Fibroblast of lung (primary cell): Measurements from ENCODE around the gene HOXB5. TPM values are rescaled to one million over a fixed set of nuclear protein-coding genes. Genes with fewer than 3 reads are reported as not detected.

ENCODE experiments used
- DNase-seq, 2 donors: peaks; one replicate each; pipeline versions ENCODE4 v3.0.0 to v3.0.0-alpha.2; 2010; ENCODE audit warnings: low read depth in 2 of 2
- H2AFZ ChIP-seq: 2 replicates; pipeline ENCODE4 v1.5.1; 2012; ENCODE audit warnings: low read length, control low read depth, inconsistent platforms
- H3K27ac ChIP-seq: 2 replicates; pipeline ENCODE4 v1.5.1; 2011; ENCODE audit warnings: low read length, control low read depth; ENCODE audit not compliant: insufficient read depth
- H3K27me3 ChIP-seq: 2 replicates; pipeline ENCODE4 v1.5.1; 2011; ENCODE audit warnings: mild to moderate bottlenecking, low read length; ENCODE audit not compliant: control insufficient read depth, insufficient read depth
- H3K36me3 ChIP-seq: 2 replicates; pipeline ENCODE4 v1.5.1; 2011; ENCODE audit warnings: low read length; ENCODE audit not compliant: control insufficient read depth, insufficient read depth
- H3K4me1 ChIP-seq: 2 replicates; pipeline ENCODE4 v1.5.1; 2011; ENCODE audit warnings: low read length; ENCODE audit not compliant: control insufficient read depth, insufficient read depth; ENCODE audit errors: extremely low read depth
- H3K4me2 ChIP-seq: 2 replicates; pipeline ENCODE4 v1.5.1; 2011; ENCODE audit warnings: low read length, control low read depth; ENCODE audit not compliant: insufficient read depth; ENCODE audit errors: extremely low read depth
- H3K4me3 ChIP-seq, 4 experiments: fragments of 200-600 bp in 1 of 4; sonication (generic) in 1 of 4; replicated peaks in 1 of 4; 2 replicates each; pipeline ENCODE4 v1.5.1; 2011 to 2016; ENCODE audit warnings: low read length in 4 of 4, low read depth in 3 of 4, mild to moderate bottlenecking in 3 of 4, control low read depth in 2 of 4, inconsistent platforms in 1 of 4, mixed read lengths in 1 of 4; ENCODE audit not compliant: insufficient read depth in 1 of 4; ENCODE audit errors: control extremely low read depth in 1 of 4
- H3K79me2 ChIP-seq: 2 replicates; pipeline ENCODE4 v1.5.1; 2012; ENCODE audit warnings: mild to moderate bottlenecking, low read length, inconsistent platforms; ENCODE audit not compliant: control insufficient read depth, insufficient read depth
- H3K9ac ChIP-seq: 2 replicates; pipeline ENCODE4 v1.5.1; 2011; ENCODE audit warnings: mild to moderate bottlenecking, low read length, control low read depth; ENCODE audit not compliant: insufficient read depth
- H3K9me3 ChIP-seq: 2 replicates; pipeline ENCODE4 v1.5.1; 2012; ENCODE audit warnings: low read depth, low read length; ENCODE audit not compliant: control insufficient read depth, insufficient read depth
- H4K20me1 ChIP-seq: 2 replicates; pipeline ENCODE4 v1.5.1; 2011; ENCODE audit warnings: low read length; ENCODE audit not compliant: control insufficient read depth, insufficient read depth; ENCODE audit errors: extremely low read depth
- CTCF ChIP-seq, 2 donors: IDR thresholded peaks in 1 of 2; conservative IDR thresholded peaks in 1 of 2; 1 replicate in 1 of 2; 2 replicates in 1 of 2; pipeline ENCODE4 v1.5.1; 2011 to 2012; ENCODE audit warnings: low read length in 2 of 2, control low read depth in 1 of 2, inconsistent platforms in 1 of 2, low read depth in 1 of 2, mild to moderate bottlenecking in 1 of 2
- EZH2 ChIP-seq: IDR thresholded peaks from 2 replicates; pipeline ENCODE4 v1.5.1; 2012; ENCODE audit warnings: low read length, control low read depth, mild to moderate bottlenecking; ENCODE audit errors: missing control alignments
- polyA plus RNA-seq, 2 donors: library from polyadenylated mRNA; depleted of rRNA in 1 of 2; stranded (reverse) in 1 of 2; unstranded in 1 of 2; fragments of >200 nt; gene quantifications; 2 replicates each; pipeline ENCODE4 v1.2.1, GENCODE V29; 2011 to 2012; ENCODE audit warnings: missing spikeins in 1 of 2
- total RNA-seq: library from RNA; depleted of rRNA; stranded (reverse); fragments of >200 nt; gene quantifications from 2 replicates; pipeline ENCODE4 v1.2.1, GENCODE V29; 2014

HOXB5 gene
- total and polyA plus RNA-seq, 2 donors (not counting 1 experiment from before 2014, with no cell fraction given): 2.1 to 9.4 TPM

- H3K4me3 ChIP-seq: peak overlapping the region; percentile 83 to 98 (median 92)
- peak in 1 of 2 donors; percentile 90 for DNase-seq
- no peaks in the 10 kb centered on the region for H3K27me3 ChIP-seq
These were observed 6.1 kb downstream of the HOXB5 start for GRCh38 chr17:48587276-48588073.

GRCh38 chr17:48586355-48587258 is 7.0 kb downstream of the HOXB5 start:
- H3K27me3 ChIP-seq: no peaks in the 10 kb centered on the region
- H3K9me3 ChIP-seq: no peaks in the 10 kb centered on the region
- peak overlapping the region; percentile 83 to 98 (median 92) for H3K4me3 ChIP-seq
- peaks cover 100% of the 10 kb centered on the region for H3K79me2 ChIP-seq
- H3K36me3 ChIP-seq: peaks cover 7% of the 10 kb centered on the region
- no peak overlapping the region for H2AFZ ChIP-seq
- TF ChIP-seq CTCF (conservative IDR thresholded peaks at IDR 0.05 in 1 of 2, IDR thresholded peaks at IDR 0.05 in 1 of 2; ENCODE audit: low read depth in 1 of 2, low read length in 2 of 2): no peak
- TF ChIP-seq EZH2: no peak
- peak overlapping the region; percentile 99 for H3K4me2 ChIP-seq
- H3K4me1 ChIP-seq: peaks cover 15% of the 10 kb centered on the region
- H3K27ac ChIP-seq: peak overlapping the region; percentile 98
- H3K9ac ChIP-seq: peak overlapping the region; percentile 72
- H4K20me1 ChIP-seq: no peaks in the 10 kb centered on the region
- peak; percentile 55 to 57 for DNase-seq

More at GRCh38 chr17:48587276-48588073, 6.1 kb downstream of the HOXB5 start:
- peaks cover 100% of the 10 kb centered on the region for H3K79me2 ChIP-seq
- no peaks in the 10 kb centered on the region for H4K20me1 ChIP-seq
- peak overlapping the region; percentile 98 for H3K27ac ChIP-seq
- peak overlapping the region; percentile 99 for H3K4me2 ChIP-seq
- no peak overlapping the region for H2AFZ ChIP-seq
- H3K9ac ChIP-seq: peak overlapping the region; percentile 94
- H3K9me3 ChIP-seq: no peaks in the 10 kb centered on the region
- peaks cover 15% of the 10 kb centered on the region for H3K4me1 ChIP-seq
- TF ChIP-seq CTCF (conservative IDR thresholded peaks at IDR 0.05 in 1 of 2, IDR thresholded peaks at IDR 0.05 in 1 of 2; ENCODE audit: low read depth in 1 of 2, low read length in 2 of 2): no peak
- TF ChIP-seq EZH2: no peak
- peaks cover 5% of the 10 kb centered on the region for H3K36me3 ChIP-seq

- Histone ChIP-seq H3K27me3 (no peaks in the 10 kb centered on the region), H3K4me2 (peak overlapping the region; percentile 30), H3K4me1 (peaks cover 15% of the 10 kb centered on the region), H3K9me3 (no peaks in the 10 kb centered on the region), H3K36me3 (peaks cover 6% of the 10 kb centered on the region), H4K20me1 (no peaks in the 10 kb centered on the region), H3K4me3 (peak overlapping the region; percentile 4 to 98 (median 87)), H3K79me2 (peaks cover 100% of the 10 kb centered on the region), H3K27ac (peak overlapping the region; percentile 98), H3K9ac (peak overlapping the region; percentile 16), H2AFZ (no peak overlapping the region)
- no peak for TF ChIP-seq CTCF (conservative IDR thresholded peaks at IDR 0.05 in 1 of 2, IDR thresholded peaks at IDR 0.05 in 1 of 2; ENCODE audit: low read depth in 1 of 2, low read length in 2 of 2)
- TF ChIP-seq EZH2: no peak
- DNase-seq: peak in 1 of 2 donors; percentile 91
These were observed 9.3 kb downstream of the HOXB5 start for GRCh38 chr17:48584223-48584741.
